IPS DF 6.9 (cell line): ENCODE data around the gene PLIN3.
"Not testable (repeated sequence)": the region's sequence is repeated elsewhere in the genome, so short reads cannot be mapped to it uniquely, and the experiment has no call there.

ENCODE experiments used
- DNase-seq: peaks from one replicate; pipeline ENCODE4 v3.0.0-alpha.2; 2013; ENCODE audit warnings: low read depth, low spot score
- H3K27ac ChIP-seq: one replicate; pipeline ENCODE4 v1.5.1; 2013; ENCODE audit warnings: low read length, control low read depth
- H3K27me3 ChIP-seq: 2 replicates; pipeline ENCODE4 v1.6.1; 2013; ENCODE audit warnings: mild to moderate bottlenecking, low read length; ENCODE audit not compliant: control insufficient read depth, insufficient read depth
- H3K36me3 ChIP-seq: 2 replicates; pipeline ENCODE4 v1.6.1; 2013; ENCODE audit warnings: low read length; ENCODE audit not compliant: control insufficient read depth, insufficient read depth
- H3K4me1 ChIP-seq: 2 replicates; pipeline ENCODE4 v1.6.1; 2013; ENCODE audit warnings: low read length; ENCODE audit not compliant: control insufficient read depth, insufficient read depth
- H3K4me3 ChIP-seq: 2 replicates; pipeline ENCODE4 v1.5.1; 2013; ENCODE audit warnings: mild to moderate bottlenecking, low read length
- H3K9me3 ChIP-seq: 2 replicates; pipeline ENCODE4 v1.6.1; 2013; ENCODE audit warnings: low read length, inconsistent platforms; ENCODE audit not compliant: control insufficient read depth, insufficient read depth
- WGBS: extraction: QIAGEN DNeasy Blood & Tissue Kit; methylation state at CpG from one replicate; pipeline ENCODE4 v1.1.7; 2013; ENCODE audit warnings: mixed read lengths, missing lambda C conversion rate; ENCODE audit not compliant: insufficient read length, insufficient coverage; 5-methylcytosine and 5-hydroxymethylcytosine counted together

The PLIN3 gene

DNA sequence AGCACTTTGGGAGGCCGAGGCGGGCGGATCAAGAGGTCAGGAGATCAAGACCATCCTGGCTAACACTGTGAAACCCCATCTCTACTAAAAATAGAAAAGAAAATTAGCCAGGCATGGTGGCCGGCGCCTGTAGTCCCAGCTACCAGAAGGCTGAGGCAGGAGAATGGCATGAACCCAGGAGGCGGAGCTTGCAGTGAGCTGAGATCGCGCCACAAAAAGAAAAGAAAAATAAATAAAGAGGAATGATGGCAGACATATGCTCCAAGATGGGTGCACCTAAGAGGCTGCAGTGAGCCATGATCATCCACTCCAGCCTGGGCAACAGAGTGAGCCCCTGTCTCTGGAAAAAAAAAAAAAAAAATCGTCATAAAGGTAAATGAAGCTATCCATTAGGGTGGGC is 21.5 kb downstream of the PLIN3 start:
- peaks cover 17% of the 10 kb centered on the region for H3K36me3 ChIP-seq
- no CpG with 5 or more reads among the region's 9 CpGs for WGBS
- DNase-seq: not testable (repeated sequence)

DNA sequence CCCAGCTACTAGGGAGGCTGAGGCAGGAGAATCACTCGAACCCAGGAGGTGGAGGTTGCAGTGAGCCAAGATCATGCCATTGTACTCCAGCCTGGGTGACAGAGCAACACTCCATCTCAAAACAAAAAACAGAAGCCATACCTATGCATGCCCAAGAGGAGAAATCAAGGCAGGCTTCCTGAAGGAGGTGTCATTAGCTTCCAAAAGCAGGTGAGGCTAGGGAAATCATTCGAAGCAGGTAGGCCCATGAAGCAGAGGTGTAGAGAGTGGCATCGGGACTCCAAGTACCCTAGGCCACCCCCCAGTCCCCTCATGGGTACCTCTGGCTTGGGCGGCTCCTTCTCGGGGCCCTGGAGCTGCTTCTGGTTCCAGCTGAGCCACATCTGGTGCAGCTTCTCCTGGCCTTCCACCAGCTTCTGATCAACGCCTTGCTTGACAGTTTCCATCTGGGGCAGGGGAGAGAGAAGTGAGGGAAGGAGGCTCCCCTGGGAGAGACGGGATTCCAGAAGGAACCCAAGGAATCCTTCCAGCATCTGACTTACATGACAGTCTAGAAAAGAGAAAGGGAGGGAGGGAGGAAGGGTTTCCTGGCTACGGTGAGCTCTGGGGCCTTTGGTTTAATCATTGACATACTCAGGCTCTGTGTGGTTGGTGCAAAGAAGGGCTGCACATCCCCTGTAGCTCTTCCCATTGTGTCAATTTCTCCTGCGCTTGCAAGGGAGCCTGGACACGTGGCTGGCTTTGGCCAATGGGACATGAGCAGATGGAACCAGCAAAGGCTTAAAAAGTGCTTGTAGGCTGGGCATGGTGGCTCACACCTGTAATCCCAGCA is 22.9 kb downstream of the PLIN3 start:
- no CpG with 5 or more reads among the region's 10 CpGs for WGBS
- peaks cover 17% of the 10 kb centered on the region for H3K36me3 ChIP-seq
- DNase-seq: no peak

More for the DNA sequence above, 21.5 kb downstream of the PLIN3 start:
- not testable (repeated sequence) for H3K4me1 ChIP-seq, H3K4me3 ChIP-seq, H3K27ac ChIP-seq, H3K27me3 ChIP-seq, H3K9me3 ChIP-seq

GRCh38 chr19:4843647-4843965 is 23.9 kb downstream of the PLIN3 start:
- Histone ChIP-seq H3K36me3 (peaks cover 22% of the 10 kb centered on the region), H3K27ac (no peak overlapping the region), H3K4me1 (no peaks in the 10 kb centered on the region; the same call in 1 of the 2 replicates), H3K4me3 (no peak overlapping the region), H3K9me3 (no peaks in the 10 kb centered on the region), H3K27me3 (no peaks in the 10 kb centered on the region)
- no peak for DNase-seq
- 100% methylated on average over 1 of the region's 6 CpGs for WGBS

More for the DNA sequence above, 22.9 kb downstream of the PLIN3 start:
- Histone ChIP-seq H3K27me3 (no peaks in the 10 kb centered on the region), H3K4me1 (no peaks in the 10 kb centered on the region; the same call in 1 of the 2 replicates), H3K27ac (no peak overlapping the region), H3K4me3 (no peak overlapping the region), H3K9me3 (no peaks in the 10 kb centered on the region)

GRCh38 chr19:4839192-4839591 is 28.3 kb downstream of the PLIN3 start:
- no peak for DNase-seq
- Histone ChIP-seq H3K27ac (no peak overlapping the region), H3K36me3 (peaks cover 8% of the 10 kb centered on the region), H3K9me3 (no peaks in the 10 kb centered on the region), H3K4me1 (no peaks in the 10 kb centered on the region; the same call in 1 of the 2 replicates), H3K27me3 (no peaks in the 10 kb centered on the region), H3K4me3 (no peak overlapping the region)
- no CpG with 5 or more reads among the region's 17 CpGs for WGBS

DNA sequence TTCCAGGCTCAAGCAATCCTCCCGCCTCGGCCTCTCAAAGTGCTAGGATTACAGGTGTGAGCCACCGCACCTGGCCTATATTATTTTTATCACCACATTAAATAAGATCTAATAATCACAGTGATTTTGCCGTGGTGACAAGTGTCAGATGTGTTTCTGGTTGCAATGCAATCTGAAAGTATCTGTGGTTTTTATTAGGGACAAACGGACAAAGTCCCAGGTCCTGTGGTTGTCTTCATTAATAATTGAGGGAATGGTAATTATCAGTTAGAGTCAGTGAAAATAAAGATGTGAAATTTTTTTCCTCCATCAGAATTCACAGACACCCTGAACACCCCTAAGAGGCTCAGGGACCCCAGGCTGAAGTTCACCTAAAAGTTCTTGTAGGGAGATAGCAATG is 34.7 kb downstream of the PLIN3 start:
- Histone ChIP-seq H3K27ac (no peak overlapping the region), H3K9me3 (no peaks in the 10 kb centered on the region), H3K27me3 (peaks cover 5% of the 10 kb centered on the region; the same call in 1 of the 2 replicates), H3K4me3 (no peak overlapping the region), H3K36me3 (no peaks in the 10 kb centered on the region), H3K4me1 (no peaks in the 10 kb centered on the region)
- DNase-seq: no peak
- no CpG with 5 or more reads among the region's 5 CpGs for WGBS

DNA sequence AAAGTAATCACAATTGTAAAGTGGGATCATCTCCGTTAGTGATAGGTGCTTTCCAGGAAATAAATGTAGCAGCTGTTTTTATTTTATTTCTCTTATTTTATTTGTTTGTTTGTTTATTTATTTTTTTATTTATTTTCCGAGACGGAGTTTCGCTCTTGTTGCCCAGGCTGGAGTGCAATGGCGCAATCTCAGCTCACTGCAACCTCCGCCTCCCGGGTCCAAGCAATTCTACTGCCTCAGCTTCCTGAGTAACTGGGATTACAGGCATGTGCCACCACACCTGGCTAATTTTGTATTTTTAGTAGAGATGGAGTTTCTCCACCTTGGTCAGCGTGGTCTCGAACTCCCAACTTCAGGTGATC is 35.5 kb downstream of the PLIN3 start:
- not testable (repeated sequence) for H3K36me3 ChIP-seq, H3K9me3 ChIP-seq, H3K4me1 ChIP-seq, H3K27ac ChIP-seq, DNase-seq, H3K27me3 ChIP-seq
- no CpG with 5 or more reads among the region's 9 CpGs for WGBS
- H3K4me3 ChIP-seq: peak overlapping the region; percentile 60; the same call in 1 of the 2 replicates

DNA sequence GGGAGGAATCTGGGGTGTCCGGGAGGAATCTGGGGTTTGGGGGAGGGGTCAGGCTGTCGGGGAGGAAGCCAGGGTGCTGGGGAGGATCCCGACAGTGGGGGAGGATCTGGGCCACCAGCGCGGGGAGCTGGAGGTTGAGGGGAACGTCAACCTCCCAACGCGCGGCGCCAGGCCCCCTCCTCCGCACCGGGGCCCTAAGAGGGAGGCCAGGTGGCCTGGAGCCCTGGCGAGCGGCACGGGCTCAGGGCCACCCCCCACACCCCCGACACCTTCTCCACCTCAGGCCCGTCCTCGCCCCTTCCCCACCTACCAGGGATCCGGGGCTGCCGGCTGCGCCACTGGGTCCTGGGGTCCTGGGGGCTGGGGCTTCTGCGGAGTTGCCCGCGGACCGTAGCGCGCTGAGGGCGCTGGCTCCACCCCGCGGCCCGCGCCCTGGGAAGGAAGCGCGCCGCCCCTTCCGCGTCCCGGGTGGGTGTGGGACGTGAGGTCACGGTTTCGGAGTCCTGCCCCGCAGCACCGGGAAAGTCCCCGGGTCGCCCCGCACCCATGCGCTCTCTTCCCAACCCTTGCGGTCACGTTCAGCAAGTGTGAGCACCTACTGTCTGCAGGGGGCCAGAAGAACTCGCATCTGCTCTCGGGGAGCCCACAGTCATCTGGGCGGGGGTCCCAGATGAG is 36.0 kb downstream of the PLIN3 start, which contains the start of gene TICAM1:
TICAM1 (minus strand) TSS at position 409 of the 675 bp plus-strand sequence. CDS start 13,335 bp downstream, outside the sequence.
- Histone ChIP-seq H3K36me3 (no peaks in the 10 kb centered on the region), H3K27me3 (peaks cover 5% of the 10 kb centered on the region; the same call in 1 of the 2 replicates), H3K9me3 (no peaks in the 10 kb centered on the region), H3K27ac (no peak within 1 kb of the TSS), H3K4me3 (peak within 1 kb of the TSS; percentile 60), H3K4me1 (no peaks in the 10 kb centered on the region)
- no CpG with 5 or more reads among the region's 52 CpGs for WGBS
- no peak for DNase-seq

DNA sequence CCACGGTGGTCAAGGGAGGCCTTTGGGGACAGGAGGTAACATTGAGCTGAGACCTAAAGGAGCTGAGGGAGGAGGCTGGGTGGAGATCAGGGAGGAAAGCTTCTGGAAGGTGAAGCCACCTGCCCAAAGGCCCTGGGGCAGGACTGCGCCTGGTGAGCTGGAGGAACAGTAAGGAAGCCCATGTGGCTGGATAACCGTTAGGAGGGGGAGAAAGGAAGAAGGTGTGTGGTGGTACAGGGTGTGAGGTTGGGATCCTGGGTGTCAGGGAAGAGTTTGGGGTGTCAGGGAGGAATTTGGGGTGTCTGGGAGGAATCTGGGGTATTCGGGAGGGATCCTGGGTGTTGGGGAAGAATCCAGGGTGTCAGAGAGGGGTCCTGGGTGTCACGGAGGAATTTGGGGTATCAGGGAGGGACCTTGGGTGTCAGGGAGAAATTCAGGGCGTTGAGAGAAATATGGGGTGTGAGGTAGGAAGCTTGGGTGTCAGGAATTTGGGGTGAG is 36.6 kb downstream of the PLIN3 start:
- WGBS: 100% methylated on average over 1 of the region's 6 CpGs
- no peaks in the 10 kb centered on the region for H3K36me3 ChIP-seq
- no peaks in the 10 kb centered on the region for H3K4me1 ChIP-seq
- H3K27me3 ChIP-seq: peaks cover 5% of the 10 kb centered on the region; the same call in 1 of the 2 replicates
- no peaks in the 10 kb centered on the region for H3K9me3 ChIP-seq
- no peak overlapping the region for H3K27ac ChIP-seq
- no peak overlapping the region for H3K4me3 ChIP-seq
- no peak for DNase-seq

DNA sequence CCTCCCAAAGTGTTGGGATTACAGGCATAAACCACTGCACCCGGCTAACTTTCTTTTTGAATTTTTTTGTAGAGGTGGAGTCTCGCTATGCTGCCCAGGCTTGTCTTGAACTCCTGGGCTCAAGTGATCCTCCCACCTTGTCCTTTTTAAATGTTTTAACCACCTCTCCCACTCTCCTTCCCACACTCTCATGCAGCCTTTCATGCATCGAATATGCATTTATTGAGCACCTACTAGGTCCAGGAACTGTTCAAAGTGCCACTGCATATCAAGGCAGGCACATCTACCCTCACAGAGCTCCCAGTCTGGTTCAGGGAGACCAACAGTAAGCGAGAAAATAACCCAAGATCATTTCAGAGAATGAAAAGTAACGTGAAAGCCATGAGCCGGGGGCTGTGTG is 37.1 kb downstream of the PLIN3 start:
- Histone ChIP-seq H3K4me3 (no peak overlapping the region), H3K27ac (no peak overlapping the region)
- WGBS: no CpG with 5 or more reads among the region's 6 CpGs

DNA sequence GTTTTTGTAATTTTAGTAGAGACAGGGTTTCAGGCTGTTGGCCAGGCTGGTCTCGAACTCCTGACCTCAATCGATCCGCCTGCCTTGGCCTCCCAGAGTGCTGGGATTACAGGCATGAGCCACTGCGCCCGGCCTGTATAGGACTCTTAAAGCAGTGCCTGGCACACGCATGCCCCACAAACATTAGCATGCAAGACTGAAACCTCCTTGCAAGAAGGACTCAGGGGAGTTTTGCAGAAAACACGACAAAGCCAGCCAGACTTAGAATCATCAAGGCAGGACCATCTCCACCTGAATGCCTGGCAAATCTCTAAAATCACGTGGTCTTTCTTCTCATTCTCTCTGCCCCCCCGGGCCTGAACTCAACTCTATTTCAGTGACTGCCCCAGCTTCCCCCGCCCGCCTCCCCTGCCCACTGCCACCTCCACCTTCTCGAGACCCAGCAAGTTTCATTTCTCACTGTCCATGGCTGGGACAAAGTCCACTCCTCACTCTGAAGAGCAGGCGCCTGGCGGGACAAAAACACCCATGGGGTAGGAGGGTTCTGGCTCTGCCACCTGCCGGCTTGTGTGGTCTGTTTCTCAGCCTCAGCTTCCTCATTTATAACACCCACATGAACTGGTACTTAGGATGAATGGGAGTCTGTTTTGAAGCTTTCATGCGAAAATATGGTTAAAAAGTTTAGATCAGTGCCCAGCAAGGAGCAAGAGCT is 38.3 kb downstream of the PLIN3 start:
- no peaks in the 10 kb centered on the region for H3K36me3 ChIP-seq
- H3K4me1 ChIP-seq: no peaks in the 10 kb centered on the region
- no peaks in the 10 kb centered on the region for H3K9me3 ChIP-seq
- no peak overlapping the region for H3K4me3 ChIP-seq
- no CpG with 5 or more reads among the region's 16 CpGs for WGBS
- H3K27ac ChIP-seq: no peak overlapping the region
- no peak for DNase-seq
- peaks cover 5% of the 10 kb centered on the region; the same call in 1 of the 2 replicates for H3K27me3 ChIP-seq

More for the DNA sequence above, 37.1 kb downstream of the PLIN3 start:
- H3K4me1 ChIP-seq: no peaks in the 10 kb centered on the region
- H3K36me3 ChIP-seq: no peaks in the 10 kb centered on the region
- peaks cover 5% of the 10 kb centered on the region; the same call in 1 of the 2 replicates for H3K27me3 ChIP-seq
- no peak for DNase-seq
- H3K9me3 ChIP-seq: no peaks in the 10 kb centered on the region
